ENCODE measurements around the gene EXOC3.
A peak's percentile ranks its signal among the peaks of the same experiment; 100 is the strongest.

EXOC3 gene

GRCh38 chr5:439636-440035 lies 3.3 kb upstream of the EXOC3 start:
- DNase-seq (ENCODE audit: low spot score), result no peak

- no peak for DNase-seq (ENCODE audit: low spot score)
These were observed 2.4 kb upstream of the EXOC3 start for GRCh38 chr5:440401-441201.

- no peak for DNase-seq (ENCODE audit: low spot score)
These were observed 1.0 kb upstream of the EXOC3 start for GRCh38 chr5:441996-442334.

- DNase-seq (ENCODE audit: low spot score), result peak; percentile 23
These were observed 519 bp downstream of the EXOC3 start for GRCh38 chr5:443239-444151.

- no peak for DNase-seq (ENCODE audit: low spot score)
These were observed 1.2 kb downstream of the EXOC3 start for GRCh38 chr5:444226-444625.

GRCh38 chr5:445591-445990 lies 2.6 kb downstream of the EXOC3 start:
- DNase-seq (ENCODE audit: low spot score), result no peak

- no peak for DNase-seq (ENCODE audit: low spot score)
These were observed 3.3 kb downstream of the EXOC3 start for GRCh38 chr5:446066-446882.

GRCh38 chr5:446883-447263 lies 3.9 kb downstream of the EXOC3 start:
- DNase-seq (ENCODE audit: low spot score), result peak; percentile 47

- no peak for DNase-seq (ENCODE audit: low spot score)
These were observed 4.5 kb downstream of the EXOC3 start for GRCh38 chr5:447501-447900.

- DNase-seq (ENCODE audit: low spot score), result no peak
These were observed 5.2 kb downstream of the EXOC3 start for GRCh38 chr5:448061-448765.

GRCh38 chr5:448766-449090 lies 5.8 kb downstream of the EXOC3 start:
- DNase-seq (ENCODE audit: low spot score), result no peak

GRCh38 chr5:449151-449550 lies 6.2 kb downstream of the EXOC3 start:
- DNase-seq (ENCODE audit: low spot score), result no peak

- DNase-seq (ENCODE audit: low spot score), result no peak
These were observed 8.8 kb downstream of the EXOC3 start for GRCh38 chr5:451587-452458.

- DNase-seq (ENCODE audit: low spot score), result no peak
These were observed 10.2 kb downstream of the EXOC3 start for GRCh38 chr5:452978-453710.

GRCh38 chr5:453725-454481 lies 10.9 kb downstream of the EXOC3 start:
- DNase-seq (ENCODE audit: low spot score), result no peak

- no peak for DNase-seq (ENCODE audit: low spot score)
These were observed 12.0 kb downstream of the EXOC3 start for GRCh38 chr5:454936-455335.

- no peak for DNase-seq (ENCODE audit: low spot score)
These were observed 12.8 kb downstream of the EXOC3 start for GRCh38 chr5:455806-456205.

GRCh38 chr5:456351-457194 lies 13.6 kb downstream of the EXOC3 start:
- DNase-seq (ENCODE audit: low spot score), result peak; percentile 54
